Suprapubic skin (tissue), 4 donors: ENCODE data around the gene TMEM60. TPM values are rescaled to one million over a fixed set of nuclear protein-coding genes. Genes with fewer than 3 reads are reported as not detected.
"Not testable (repeated sequence)": the region's sequence is repeated elsewhere in the genome, so short reads cannot be mapped to it uniquely, and the experiment has no call there.

Experiments
- DNase-seq, 2 donors: peaks; one replicate each; pipeline ENCODE4 v3.0.0-alpha.2; 2019; ENCODE audit warnings: low spot score in 2 of 2
- H3K27ac ChIP-seq: fragments of 200-600 bp; sonication (generic); one replicate; pipeline ENCODE4 v1.5.1; 2019
- H3K27me3 ChIP-seq: fragments of 200-600 bp; sonication (generic); one replicate; pipeline ENCODE4 v1.5.1; 2019
- H3K36me3 ChIP-seq: fragments of 200-600 bp; sonication (generic); one replicate; pipeline ENCODE4 v1.5.1; 2019
- H3K4me1 ChIP-seq: fragments of 200-600 bp; sonication (generic); one replicate; pipeline ENCODE4 v1.5.1; 2019
- H3K4me3 ChIP-seq: fragments of 200-600 bp; sonication (generic); one replicate; pipeline ENCODE4 v1.5.1; 2019; ENCODE audit warnings: mild to moderate bottlenecking
- H3K9me3 ChIP-seq: fragments of 200-600 bp; sonication (generic); one replicate; pipeline ENCODE4 v1.5.1; 2019
- EP300 ChIP-seq: sonication (generic); formaldehyde crosslinking; IDR thresholded peaks from one replicate; pipeline ENCODE4 v1.6.1; 2017; ENCODE audit warnings: antibody characterized with exemption
- POLR2A ChIP-seq, 2 donors: fragments of 450-650 bp; IDR thresholded peaks; one replicate each; pipeline ENCODE4 v1.6.1; 2017; ENCODE audit warnings: antibody characterized with exemption in 2 of 2, mild to moderate bottlenecking in 2 of 2, moderate library complexity in 2 of 2
- POLR2AphosphoS5 ChIP-seq, 3 donors: sonication (generic); formaldehyde crosslinking; IDR thresholded peaks; one replicate each; pipeline ENCODE4 v1.6.1; 2017; ENCODE audit warnings: antibody characterized with exemption in 3 of 3
- WGBS: methylation state at CpG from one replicate; pipeline ENCODE4 v1.1.5; 2018; 5-methylcytosine and 5-hydroxymethylcytosine counted together
- total RNA-seq, 4 donors: library from RNA; depleted of rRNA; stranded (reverse); fragments of >200 nt; gene quantifications; one replicate each; pipeline ENCODE4 v1.1.0, GENCODE V29; 2016
- TF ChIP-seq, protein P1 (sequence below), 2 donors: fragments of 200-600 bp in 1 of 2; fragments of 450-650 bp in 1 of 2; sonication (generic) in 1 of 2; IDR thresholded peaks; one replicate each; pipeline ENCODE4 v1.5.1; 2016 to 2019; ENCODE audit warnings: antibody characterized with exemption in 2 of 2, mild to moderate bottlenecking in 1 of 2, moderate library complexity in 1 of 2

The TMEM60 gene
- total RNA-seq, 4 donors from 2014 or later = 8.3 to 13.5 (median 10.8) TPM

DNA sequence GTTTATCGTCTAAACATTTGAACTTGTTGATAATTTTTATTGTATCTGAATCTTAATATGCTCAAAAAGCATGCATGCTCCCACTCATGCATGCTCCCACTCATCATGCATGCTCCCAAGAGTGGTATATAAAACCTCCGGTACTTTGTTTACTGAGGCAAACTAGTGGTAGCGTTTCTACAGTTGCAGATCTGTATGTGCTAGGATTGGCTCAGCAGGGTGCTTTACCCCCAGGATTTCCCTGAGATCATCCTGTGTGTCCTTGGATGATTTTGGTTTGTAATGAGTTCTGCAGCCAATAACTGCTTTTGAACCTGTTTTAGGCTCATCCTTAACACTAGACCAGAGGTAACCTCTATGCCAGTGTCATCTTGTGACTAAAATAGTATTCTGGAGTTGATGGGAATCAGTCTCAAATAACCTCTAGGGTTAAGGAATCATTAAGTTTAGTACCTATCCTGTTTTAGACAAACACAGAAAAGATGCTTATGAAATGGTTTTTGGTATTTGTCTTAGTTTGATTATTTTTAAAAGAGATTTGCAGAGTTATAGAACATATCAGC is 40.8 kb upstream of the TMEM60 start:
- H3K27me3 ChIP-seq = no peaks in the 10 kb centered on the region
- no peaks in the 10 kb centered on the region for H3K9me3 ChIP-seq
- peaks cover 1% of the 10 kb centered on the region for H3K36me3 ChIP-seq
- no peak for DNase-seq
- H3K27ac ChIP-seq = no peak overlapping the region
- no peak for TF ChIP-seq POLR2AphosphoS5 (IDR thresholded peaks at IDR 0.05)
- no peak for TF ChIP-seq EP300
- TF ChIP-seq POLR2A (IDR thresholded peaks at IDR 0.05) = no peak
- TF ChIP-seq, protein P1, sequence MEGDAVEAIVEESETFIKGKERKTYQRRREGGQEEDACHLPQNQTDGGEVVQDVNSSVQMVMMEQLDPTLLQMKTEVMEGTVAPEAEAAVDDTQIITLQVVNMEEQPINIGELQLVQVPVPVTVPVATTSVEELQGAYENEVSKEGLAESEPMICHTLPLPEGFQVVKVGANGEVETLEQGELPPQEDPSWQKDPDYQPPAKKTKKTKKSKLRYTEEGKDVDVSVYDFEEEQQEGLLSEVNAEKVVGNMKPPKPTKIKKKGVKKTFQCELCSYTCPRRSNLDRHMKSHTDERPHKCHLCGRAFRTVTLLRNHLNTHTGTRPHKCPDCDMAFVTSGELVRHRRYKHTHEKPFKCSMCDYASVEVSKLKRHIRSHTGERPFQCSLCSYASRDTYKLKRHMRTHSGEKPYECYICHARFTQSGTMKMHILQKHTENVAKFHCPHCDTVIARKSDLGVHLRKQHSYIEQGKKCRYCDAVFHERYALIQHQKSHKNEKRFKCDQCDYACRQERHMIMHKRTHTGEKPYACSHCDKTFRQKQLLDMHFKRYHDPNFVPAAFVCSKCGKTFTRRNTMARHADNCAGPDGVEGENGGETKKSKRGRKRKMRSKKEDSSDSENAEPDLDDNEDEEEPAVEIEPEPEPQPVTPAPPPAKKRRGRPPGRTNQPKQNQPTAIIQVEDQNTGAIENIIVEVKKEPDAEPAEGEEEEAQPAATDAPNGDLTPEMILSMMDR (IDR thresholded peaks at IDR 0.05) = no peak
- no peak overlapping the region for H3K4me3 ChIP-seq
- WGBS = 80% methylated on average over 3 of the region's 3 CpGs
- H3K4me1 ChIP-seq = peaks cover 13% of the 10 kb centered on the region

DNA sequence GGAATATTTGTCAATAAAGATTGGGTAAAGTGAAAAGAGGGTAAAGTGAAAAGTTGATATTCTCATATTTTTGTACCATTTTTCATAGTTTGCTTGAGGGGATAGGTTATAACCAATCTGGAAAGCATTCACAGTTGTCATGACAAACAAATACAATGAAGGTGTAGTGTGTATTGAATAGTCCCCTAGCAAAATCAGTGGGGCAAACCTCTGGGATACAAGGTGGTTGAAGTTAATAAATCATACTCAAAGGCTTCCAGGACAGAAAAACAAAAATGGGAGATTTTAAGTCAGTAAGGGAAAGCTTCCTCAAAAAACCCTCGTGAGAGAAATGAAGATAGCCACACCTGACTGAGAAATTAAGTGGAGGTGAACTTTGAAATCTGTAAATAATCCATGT is 39.7 kb upstream of the TMEM60 start:
- Histone ChIP-seq H3K27me3 (no peaks in the 10 kb centered on the region), H3K27ac (no peak overlapping the region), H3K4me3 (no peak overlapping the region), H3K9me3 (no peaks in the 10 kb centered on the region), H3K4me1 (peaks cover 16% of the 10 kb centered on the region), H3K36me3 (no peaks in the 10 kb centered on the region)
- WGBS = 75% methylated on average over 1 of the region's 1 CpG
- TF ChIP-seq, protein P1 (IDR thresholded peaks at IDR 0.05) = no peak
- TF ChIP-seq POLR2A (IDR thresholded peaks at IDR 0.05) (no peak), EP300 (no peak), POLR2AphosphoS5 (IDR thresholded peaks at IDR 0.05) (no peak)
- no peak for DNase-seq

DNA sequence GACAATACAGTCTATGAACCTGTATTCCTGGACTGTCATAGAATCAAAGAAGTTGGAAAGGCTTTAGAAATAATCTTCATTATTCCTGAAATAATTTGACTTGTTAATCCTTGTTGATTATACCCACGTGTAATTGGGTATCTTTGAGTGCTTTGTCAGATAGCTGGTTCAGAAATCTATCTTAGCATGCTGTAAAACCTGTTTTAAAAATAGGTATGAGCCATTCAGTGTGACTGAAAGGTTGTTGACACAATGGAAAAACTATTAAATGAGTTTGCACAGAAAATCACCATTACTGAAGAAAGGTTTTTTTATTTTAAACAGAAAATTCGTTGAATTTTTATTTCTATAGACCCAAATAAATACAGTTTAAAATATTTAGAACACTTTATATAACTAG is 39.0 kb upstream of the TMEM60 start:
- H3K4me3 ChIP-seq = no peak overlapping the region
- TF ChIP-seq EP300 (no peak), POLR2A (IDR thresholded peaks at IDR 0.05) (no peak), POLR2AphosphoS5 (IDR thresholded peaks at IDR 0.05) (no peak)
- TF ChIP-seq, protein P1 (IDR thresholded peaks at IDR 0.05) = no peak
- H3K9me3 ChIP-seq = no peaks in the 10 kb centered on the region
- 51% methylated on average over 2 of the region's 2 CpGs for WGBS
- H3K4me1 ChIP-seq = peaks cover 16% of the 10 kb centered on the region
- DNase-seq = no peak
- no peaks in the 10 kb centered on the region for H3K36me3 ChIP-seq
- H3K27me3 ChIP-seq = no peaks in the 10 kb centered on the region
- H3K27ac ChIP-seq = no peak overlapping the region

DNA sequence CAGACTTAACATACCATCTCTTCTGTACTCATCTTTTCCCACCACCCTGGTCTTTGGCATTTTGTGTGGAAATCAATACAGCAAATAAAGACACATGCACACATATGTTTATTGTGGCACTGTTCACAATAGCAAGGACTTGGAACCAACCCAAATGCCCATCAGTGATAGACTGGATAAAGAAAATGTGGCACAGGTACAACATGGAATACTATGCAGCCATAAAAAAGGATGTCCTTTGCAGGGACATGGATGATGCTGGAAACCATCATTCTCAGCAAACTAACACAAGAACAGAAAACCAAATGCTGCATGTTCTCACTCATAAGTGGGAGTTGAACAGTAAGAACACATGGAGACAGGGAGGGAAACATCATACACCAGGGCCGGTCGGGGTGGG is 38.2 kb upstream of the TMEM60 start:
- H3K4me3 ChIP-seq, H3K36me3 ChIP-seq, DNase-seq, H3K9me3 ChIP-seq, H3K27ac ChIP-seq, H3K27me3 ChIP-seq: not testable (repeated sequence)
- 91% methylated on average over 2 of the region's 2 CpGs for WGBS
- H3K4me1 ChIP-seq = peaks cover 16% of the 10 kb centered on the region

DNA sequence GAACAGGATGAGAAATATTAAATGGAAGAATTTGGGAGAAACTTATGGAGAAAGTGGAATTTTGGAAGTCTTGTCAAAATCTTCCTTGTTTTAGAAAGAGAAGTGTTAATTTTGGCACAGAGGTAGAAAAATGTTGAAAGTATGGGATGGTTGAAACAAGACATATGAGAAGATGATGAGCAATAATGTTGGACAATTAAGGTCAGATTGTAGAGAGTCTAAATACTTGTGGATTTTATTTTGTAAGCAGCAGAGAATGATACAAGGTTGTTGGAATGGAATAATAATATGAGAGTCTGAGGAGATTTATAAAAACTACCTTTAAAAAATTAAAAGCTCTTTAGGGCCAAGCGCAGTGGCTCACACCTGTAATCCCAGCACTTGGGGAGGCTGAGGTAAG is 34.9 kb upstream of the TMEM60 start:
- H3K4me1 ChIP-seq = peaks cover 16% of the 10 kb centered on the region
- H3K36me3 ChIP-seq = no peaks in the 10 kb centered on the region
- TF ChIP-seq EP300 (no peak), POLR2A (IDR thresholded peaks at IDR 0.05) (no peak), POLR2AphosphoS5 (IDR thresholded peaks at IDR 0.05) (no peak)
- TF ChIP-seq, protein P1 (IDR thresholded peaks at IDR 0.05) = no peak
- no peaks in the 10 kb centered on the region for H3K9me3 ChIP-seq
- H3K27ac ChIP-seq = no peak overlapping the region
- no peaks in the 10 kb centered on the region for H3K27me3 ChIP-seq
- no peak overlapping the region for H3K4me3 ChIP-seq
- WGBS = 96% methylated on average over 1 of the region's 1 CpG
- no peak for DNase-seq

DNA sequence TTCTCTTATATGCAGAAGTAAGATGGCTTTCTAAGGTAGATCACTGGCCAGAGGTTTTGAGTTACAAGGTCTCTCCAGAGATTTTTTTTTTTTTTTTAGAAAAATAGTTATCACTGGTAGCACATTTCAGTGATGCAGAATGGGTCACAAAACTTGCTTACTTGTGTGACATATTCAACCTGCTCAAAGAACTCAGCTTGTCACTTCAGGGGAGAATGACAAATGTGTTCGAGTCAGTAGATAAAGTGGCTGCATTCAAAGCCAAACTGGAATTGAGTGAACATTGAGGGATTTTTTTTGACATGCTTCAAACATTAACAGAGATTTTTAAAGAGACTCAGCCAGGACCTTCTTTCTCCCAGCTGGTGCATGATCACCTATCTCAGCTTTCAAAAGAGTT is 33.7 kb upstream of the TMEM60 start:
- Histone ChIP-seq H3K27ac (no peak overlapping the region), H3K4me3 (no peak overlapping the region), H3K4me1 (peaks cover 16% of the 10 kb centered on the region), H3K9me3 (no peaks in the 10 kb centered on the region), H3K27me3 (no peaks in the 10 kb centered on the region), H3K36me3 (no peaks in the 10 kb centered on the region)
- TF ChIP-seq EP300 (no peak), POLR2A (IDR thresholded peaks at IDR 0.05) (no peak), POLR2AphosphoS5 (IDR thresholded peaks at IDR 0.05) (no peak)
- no peak for DNase-seq
- 67% methylated on average over 1 of the region's 1 CpG for WGBS
